GM23248 (cell line): Measurements from ENCODE around the gene NACA2. TPM values are rescaled to one million over a fixed set of nuclear protein-coding genes. Genes with fewer than 3 reads are reported as not detected.
A peak's percentile ranks its signal among the peaks of the same experiment; 100 is the strongest.

ENCODE experiments used
- DNase-seq: peaks from one replicate; pipeline ENCODE4 v3.0.0-alpha.2; 2015
- H2AFZ ChIP-seq: fragments of 200-600 bp; sonication (generic); 2 replicates; pipeline ENCODE4 v1.6.1; 2016; ENCODE audit warnings: antibody characterized with exemption
- H3F3A ChIP-seq: fragments of 200-600 bp; sonication (generic); 2 replicates; pipeline ENCODE4 v1.6.1; 2016; ENCODE audit warnings: mild to moderate bottlenecking, antibody characterized with exemption, mixed run types; ENCODE audit not compliant: insufficient read depth
- H3K27ac ChIP-seq: fragments of 200-600 bp; sonication (generic); 2 replicates; pipeline ENCODE4 v1.5.1; 2016; ENCODE audit warnings: mild to moderate bottlenecking
- H3K27me3 ChIP-seq: fragments of 200-600 bp; sonication (generic); replicated peaks from 2 replicates; pipeline ENCODE4 v1.6.1; 2016; ENCODE audit warnings: mild to moderate bottlenecking; ENCODE audit not compliant: insufficient read depth
- H3K36me3 ChIP-seq: fragments of 200-600 bp; sonication (generic); 2 replicates; pipeline ENCODE4 v1.6.1; 2016; ENCODE audit warnings: low read depth, mild to moderate bottlenecking
- H3K4me1 ChIP-seq: fragments of 200-600 bp; sonication (generic); 2 replicates; pipeline ENCODE4 v1.6.1; 2016; ENCODE audit warnings: mild to moderate bottlenecking; ENCODE audit not compliant: insufficient read depth
- H3K4me2 ChIP-seq: fragments of 200-600 bp; sonication (generic); one replicate; pipeline ENCODE4 v1.6.1; 2016; ENCODE audit warnings: mild to moderate bottlenecking; ENCODE audit not compliant: unreplicated experiment
- H3K4me3 ChIP-seq: fragments of 200-600 bp; sonication (generic); 2 replicates; pipeline ENCODE4 v1.5.1; 2016; ENCODE audit warnings: mild to moderate bottlenecking
- H3K79me2 ChIP-seq: fragments of 200-600 bp; sonication (generic); 2 replicates; pipeline ENCODE4 v1.6.1; 2016; ENCODE audit warnings: mild to moderate bottlenecking; ENCODE audit not compliant: insufficient read depth
- H3K9ac ChIP-seq: fragments of 200-600 bp; sonication (generic); 2 replicates; pipeline ENCODE4 v1.6.1; 2016; ENCODE audit warnings: mild to moderate bottlenecking
- H3K9me2 ChIP-seq: fragments of 200-600 bp; sonication (generic); 2 replicates; pipeline ENCODE4 v1.6.1; 2016; ENCODE audit warnings: mixed run types, mild to moderate bottlenecking, moderate library complexity; ENCODE audit not compliant: insufficient read depth
- H3K9me3 ChIP-seq: fragments of 200-600 bp; sonication (generic); one replicate; pipeline ENCODE4 v1.6.1; 2017; ENCODE audit warnings: low read depth
- H4K20me1 ChIP-seq: fragments of 200-600 bp; sonication (generic); 2 replicates; pipeline ENCODE4 v1.6.0; 2016; ENCODE audit not compliant: insufficient read depth
- EZH2 ChIP-seq: fragments of 200-600 bp; sonication (generic); IDR thresholded peaks from 2 replicates; pipeline ENCODE4 v1.6.1; 2018; ENCODE audit warnings: antibody characterized with exemption, mild to moderate bottlenecking; ENCODE audit not compliant: insufficient read depth, poor library complexity, severe bottlenecking
- EZH2phosphoT487 ChIP-seq: fragments of 200-600 bp; sonication (generic); IDR thresholded peaks from 2 replicates; pipeline ENCODE4 v1.6.1; 2018; ENCODE audit warnings: antibody characterized with exemption, moderate library complexity, mild to moderate bottlenecking, low read depth; ENCODE audit not compliant: insufficient read depth
- WGBS, 2 experiments: methylation state at CpG; one replicate each; pipeline ENCODE4 v1.1.6; 2015 to 2017; ENCODE audit warnings: low lambda C conversion rate in 2 of 2, low coverage in 1 of 2; ENCODE audit errors: missing lambda C conversion rate in 2 of 2; 5-methylcytosine and 5-hydroxymethylcytosine counted together
- in situ Hi-C: fragments of 300-500 bp; cut with MboI; formaldehyde crosslinking; loops from 2 replicates; pipeline ENCODE4 v1.15.0; 2020
- polyA plus RNA-seq: library from polyadenylated mRNA; unstranded; fragments of >200 nt; fragmentation: Nextera tagmentation; extraction: Ambion mirVana; gene quantifications from 2 replicates; pipeline ENCODE4 v1.2.1, GENCODE V29; 2016
- total RNA-seq: library from RNA; depleted of rRNA; stranded (reverse); fragments of >200 nt; shearing (Covaris generic); gene quantifications from 2 replicates; pipeline ENCODE4 v1.2.3, GENCODE V29; 2014

The NACA2 gene
- total and polyA plus RNA-seq, 2 experiments from 2014 or later = not detected

DNA sequence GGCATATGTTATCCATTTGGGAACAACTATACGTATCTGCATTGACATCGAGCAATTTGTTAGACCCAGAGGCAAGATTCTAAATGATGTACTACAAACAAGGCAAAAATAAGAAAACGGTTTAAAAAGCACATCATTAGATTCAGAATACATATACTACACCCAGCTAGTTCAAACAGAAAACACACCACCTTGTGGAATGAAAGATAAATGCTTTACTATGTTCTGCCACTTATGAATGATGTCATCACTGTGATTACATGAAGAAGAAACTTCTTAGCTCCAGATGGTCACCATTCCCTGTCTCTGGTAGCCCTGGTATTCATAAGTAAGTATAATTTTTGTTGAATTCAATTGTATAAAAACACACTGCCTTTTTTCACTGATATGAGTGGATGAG, 7.8 kb downstream of the NACA2 start:
- no peak overlapping the region for H2AFZ ChIP-seq
- H3K79me2 ChIP-seq = no peaks in the 10 kb centered on the region
- TF ChIP-seq EZH2phosphoT487 (no peak), EZH2 (no peak)
- in situ Hi-C loops = no loop called here
- no peak overlapping the region for H3K9ac ChIP-seq
- H3F3A ChIP-seq = no peaks in the 10 kb centered on the region
- no peak overlapping the region for H3K27ac ChIP-seq
- H3K9me3 ChIP-seq = no peaks in the 10 kb centered on the region
- H4K20me1 ChIP-seq = no peaks in the 10 kb centered on the region
- DNase-seq = peak; percentile 79
- H3K4me3 ChIP-seq = no peak overlapping the region
- no peaks in the 10 kb centered on the region for H3K36me3 ChIP-seq
- 14 to 25% methylated on average over 3 of the region's 3 CpGs for WGBS, 2 experiments
- H3K4me1 ChIP-seq = no peaks in the 10 kb centered on the region
- no peak overlapping the region for H3K4me2 ChIP-seq
- no peaks in the 10 kb centered on the region for H3K9me2 ChIP-seq
- peaks cover 23% of the 10 kb centered on the region for H3K27me3 ChIP-seq

- Histone ChIP-seq H3K9ac (no peak overlapping the region), H3K4me1 (no peaks in the 10 kb centered on the region), H3K27ac (no peak overlapping the region), H3F3A (no peaks in the 10 kb centered on the region), H4K20me1 (no peaks in the 10 kb centered on the region), H3K4me2 (no peak overlapping the region), H2AFZ (no peak overlapping the region), H3K9me2 (no peaks in the 10 kb centered on the region), H3K9me3 (no peaks in the 10 kb centered on the region), H3K27me3 (peaks cover 23% of the 10 kb centered on the region), H3K36me3 (no peaks in the 10 kb centered on the region), H3K4me3 (no peak overlapping the region), H3K79me2 (no peaks in the 10 kb centered on the region)
- DNase-seq = no peak
- TF ChIP-seq EZH2phosphoT487 = no peak
- TF ChIP-seq EZH2 = no peak
- in situ Hi-C loops = no loop called here
Measured at GRCh38 chr17:61582593-61582992, 8.4 kb downstream of the NACA2 start.

DNA sequence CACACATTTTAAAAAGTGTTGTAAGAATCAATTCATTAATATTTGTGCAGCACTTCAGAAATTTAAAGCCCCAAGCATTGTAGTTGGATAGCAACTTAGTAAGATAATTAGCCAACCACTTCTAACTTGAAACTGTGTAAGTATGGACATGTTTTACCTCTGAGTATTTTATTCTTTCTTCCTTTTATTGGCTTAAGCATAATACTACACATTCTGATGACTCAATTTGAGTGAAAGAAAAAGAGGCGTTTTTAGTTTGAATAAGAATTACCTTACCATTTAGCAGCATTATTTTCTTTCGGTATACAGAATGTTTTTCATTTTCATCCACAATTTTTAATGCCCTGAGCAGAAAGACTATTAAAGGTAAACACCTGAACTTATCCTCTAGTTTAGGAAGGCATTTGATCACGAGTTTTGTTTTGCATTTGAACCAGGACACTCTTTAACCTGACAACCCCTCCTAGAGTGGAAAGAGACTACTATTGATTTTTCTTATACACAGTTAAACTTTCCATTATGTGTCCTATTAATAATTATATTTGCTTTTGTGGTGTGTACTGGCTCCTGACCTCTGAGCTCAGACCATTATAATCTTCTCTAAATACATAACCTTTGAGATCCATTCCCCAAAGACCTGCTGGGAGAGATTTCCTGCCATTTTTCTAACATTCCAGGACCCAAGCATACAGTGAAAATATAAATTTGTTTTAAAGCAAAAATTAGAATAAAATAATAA, 9.2 kb downstream of the NACA2 start:
- no peaks in the 10 kb centered on the region for H3F3A ChIP-seq
- no peak for DNase-seq
- WGBS, 2 experiments = 73 to 84% methylated on average over 3 of the region's 3 CpGs
- H2AFZ ChIP-seq = no peak overlapping the region
- H3K9ac ChIP-seq = no peak overlapping the region
- H3K36me3 ChIP-seq = no peaks in the 10 kb centered on the region
- no peak for TF ChIP-seq EZH2phosphoT487
- no peaks in the 10 kb centered on the region for H3K9me2 ChIP-seq
- in situ Hi-C loops = no loop called here
- no peaks in the 10 kb centered on the region for H3K79me2 ChIP-seq
- H3K4me1 ChIP-seq = no peaks in the 10 kb centered on the region
- H3K27me3 ChIP-seq = peaks cover 23% of the 10 kb centered on the region
- H4K20me1 ChIP-seq = no peaks in the 10 kb centered on the region
- no peak overlapping the region for H3K27ac ChIP-seq
- H3K4me2 ChIP-seq = no peak overlapping the region
- H3K4me3 ChIP-seq = no peak overlapping the region
- H3K9me3 ChIP-seq = no peaks in the 10 kb centered on the region

GRCh38 chr17:61580502-61580901, 10.5 kb downstream of the NACA2 start:
- 3 to 5% methylated on average over 2 of the region's 2 CpGs for WGBS, 2 experiments
- in situ Hi-C loops = no loop called here

DNA sequence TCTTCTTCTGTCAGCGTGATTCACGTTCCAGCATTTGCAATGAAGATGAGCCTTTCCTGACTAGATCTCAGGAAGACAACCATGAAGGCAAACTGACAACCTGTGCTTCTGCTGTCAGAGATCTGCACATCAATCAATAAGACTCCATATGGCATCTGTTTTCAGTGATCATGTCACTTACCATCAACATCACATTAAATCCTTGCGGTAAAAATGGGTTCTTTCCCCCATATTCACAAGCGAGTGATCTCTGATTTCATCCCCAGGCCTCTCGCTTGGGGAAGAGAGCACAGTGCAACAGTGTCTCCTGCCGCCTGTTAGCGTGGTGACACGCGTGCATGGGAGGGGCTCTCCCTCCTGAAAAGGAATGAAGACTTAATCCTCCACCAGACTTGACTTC, 11.1 kb downstream of the NACA2 start:
- Histone ChIP-seq H3K27ac (no peak overlapping the region), H3K27me3 (peaks cover 23% of the 10 kb centered on the region), H3K4me3 (no peak overlapping the region), H3K9me3 (no peaks in the 10 kb centered on the region), H3K36me3 (no peaks in the 10 kb centered on the region), H3K4me2 (no peak overlapping the region), H4K20me1 (no peaks in the 10 kb centered on the region), H3F3A (no peaks in the 10 kb centered on the region), H3K9ac (no peak overlapping the region), H2AFZ (no peak overlapping the region), H3K4me1 (no peaks in the 10 kb centered on the region), H3K79me2 (no peaks in the 10 kb centered on the region), H3K9me2 (no peaks in the 10 kb centered on the region)
- DNase-seq = peak; percentile 28
- WGBS, 2 experiments = 36 to 47% methylated on average over 9 of the region's 9 CpGs
- in situ Hi-C loops = no loop called here
- no peak for TF ChIP-seq EZH2
- TF ChIP-seq EZH2phosphoT487 = no peak

More at GRCh38 chr17:61580502-61580901, 10.5 kb downstream of the NACA2 start:
- TF ChIP-seq EZH2 = no peak
- TF ChIP-seq EZH2phosphoT487 = no peak
- DNase-seq = no peak
- Histone ChIP-seq H3K4me1 (no peaks in the 10 kb centered on the region), H3K27me3 (peaks cover 23% of the 10 kb centered on the region), H3K4me2 (no peak overlapping the region), H3K27ac (no peak overlapping the region), H3F3A (no peaks in the 10 kb centered on the region), H3K9me3 (no peaks in the 10 kb centered on the region), H3K4me3 (no peak overlapping the region), H3K9ac (no peak overlapping the region), H3K9me2 (no peaks in the 10 kb centered on the region), H4K20me1 (no peaks in the 10 kb centered on the region), H3K36me3 (no peaks in the 10 kb centered on the region), H2AFZ (no peak overlapping the region), H3K79me2 (no peaks in the 10 kb centered on the region)
